Esophagus muscularis mucosa (tissue), 4 donors: Measurements from ENCODE around the gene NDUFA11. TPM values are rescaled to one million over a fixed set of nuclear protein-coding genes. Genes with fewer than 3 reads are reported as not detected.

ENCODE experiments used
- DNase-seq: peaks from one replicate; pipeline ENCODE4 v3.0.0-alpha.2; 2017; ENCODE audit errors: extremely low spot score
- H3K27ac ChIP-seq, 4 donors: fragments of 200-600 bp; sonication (generic); replicated peaks in 1 of 4; 1 replicate in 3 of 4; 2 replicates in 1 of 4; pipeline ENCODE4 v1.5.1; 2016 to 2019; ENCODE audit warnings: mild to moderate bottlenecking in 1 of 4
- H3K27me3 ChIP-seq, 4 donors: fragments of 200-600 bp; sonication (generic); one replicate each; pipeline versions ENCODE4 v1.5.1 to v1.6.0; 2016 to 2019
- H3K36me3 ChIP-seq, 4 donors: fragments of 200-600 bp; sonication (generic); one replicate each; pipeline ENCODE4 v1.5.1; 2016 to 2019
- H3K4me1 ChIP-seq, 4 donors: fragments of 200-600 bp; sonication (generic); one replicate each; pipeline ENCODE4 v1.5.1; 2016 to 2019
- H3K4me3 ChIP-seq, 4 donors: fragments of 200-600 bp; sonication (generic); 1 replicate in 2 of 4; 2 replicates in 2 of 4; pipeline ENCODE4 v1.5.1; 2016 to 2019; ENCODE audit warnings: mild to moderate bottlenecking in 4 of 4, moderate library complexity in 1 of 4
- H3K9me3 ChIP-seq, 4 donors: fragments of 200-600 bp; sonication (generic); 1 replicate in 3 of 4; 2 replicates in 1 of 4; pipeline ENCODE4 v1.5.1; 2016 to 2019
- EP300 ChIP-seq: sonication (generic); formaldehyde crosslinking; IDR thresholded peaks from one replicate; pipeline ENCODE4 v1.6.1; 2017; ENCODE audit warnings: antibody characterized with exemption
- POLR2A ChIP-seq: fragments of 450-650 bp; IDR thresholded peaks from one replicate; pipeline ENCODE4 v1.6.1; 2017; ENCODE audit warnings: antibody characterized with exemption, moderate library complexity, mild to moderate bottlenecking, low read depth
- POLR2AphosphoS5 ChIP-seq, 2 donors: sonication (generic); formaldehyde crosslinking; IDR thresholded peaks; one replicate each; pipeline ENCODE4 v1.6.1; 2017; ENCODE audit warnings: antibody characterized with exemption in 2 of 2
- WGBS: methylation state at CpG from one replicate; pipeline ENCODE4 v1.1.5; 2018; 5-methylcytosine and 5-hydroxymethylcytosine counted together
- intact Hi-C: fragments of 100-400 bp; cut with DNase I; formaldehyde crosslinking; loops from one replicate; pipeline ENCODE4 v1.15.1; 2023
- total RNA-seq, 4 donors: library from RNA; depleted of rRNA; stranded (reverse); fragments of >200 nt; gene quantifications; one replicate each; pipeline versions ENCODE4 v1.1.0 to v1.2.1, GENCODE V29; 2016
- TF ChIP-seq, protein P1 (sequence below), 3 experiments: fragments of 200-600 bp in 2 of 3; fragments of 450-650 bp in 1 of 3; sonication (generic) in 2 of 3; IDR thresholded peaks; one replicate each; pipeline ENCODE4 v1.5.1; 2017 to 2019; ENCODE audit warnings: antibody characterized with exemption in 3 of 3, mild to moderate bottlenecking in 2 of 3, moderate library complexity in 1 of 3

The NDUFA11 gene
- total RNA-seq, 4 donors from 2014 or later = 292 to 378 (median 314) TPM

DNA sequence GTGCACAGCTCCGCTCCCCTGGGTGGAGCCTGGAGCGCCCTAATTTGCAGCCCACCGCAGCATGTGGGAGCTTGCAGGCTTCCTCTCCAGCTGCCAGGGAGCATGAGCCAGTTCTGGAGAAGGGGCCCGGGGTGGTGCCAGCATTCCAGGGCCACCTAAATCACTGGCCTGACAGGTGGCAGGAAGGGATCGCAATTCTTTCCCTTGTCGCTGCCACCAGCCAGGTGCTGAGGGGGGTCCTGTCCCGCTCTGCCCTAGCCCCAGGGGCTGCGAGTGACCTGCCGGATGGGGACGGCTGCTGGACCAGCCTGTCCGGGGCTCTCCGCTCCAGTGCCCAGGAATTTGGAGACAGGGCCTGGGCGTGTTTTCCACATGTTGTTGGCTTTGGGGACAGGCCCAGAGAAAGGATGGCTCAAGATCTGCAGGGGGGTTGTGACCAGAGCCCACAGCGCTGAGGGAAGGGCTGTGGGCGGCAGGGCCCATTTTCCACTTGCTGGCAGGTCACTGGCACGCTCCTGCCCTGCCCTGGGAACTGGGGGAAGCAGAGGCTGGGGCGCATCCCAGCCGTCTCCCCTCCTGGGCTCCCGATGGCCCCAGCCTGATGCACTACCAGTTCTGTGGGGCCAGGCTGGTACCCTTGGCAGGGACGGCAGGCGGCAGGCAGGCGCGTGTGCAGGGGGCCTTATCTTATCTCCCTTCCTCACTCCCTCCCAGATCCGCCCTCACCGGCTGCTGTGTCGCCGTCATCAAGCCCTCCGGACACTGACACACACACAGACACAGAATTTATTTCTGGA, 9.5 kb downstream of the NDUFA11 start:
- H3K27ac ChIP-seq = peak overlapping the region in 1 of 4 donors; percentile 23
- no peak overlapping the region for H3K4me3 ChIP-seq
- H3K36me3 ChIP-seq = peaks cover 24 to 45% (median 31%) of the 10 kb centered on the region in 4 donors
- peaks cover 0 to 4% (median 0%) of the 10 kb centered on the region in 4 donors for H3K27me3 ChIP-seq
- DNase-seq = no peak
- TF ChIP-seq, protein P1, sequence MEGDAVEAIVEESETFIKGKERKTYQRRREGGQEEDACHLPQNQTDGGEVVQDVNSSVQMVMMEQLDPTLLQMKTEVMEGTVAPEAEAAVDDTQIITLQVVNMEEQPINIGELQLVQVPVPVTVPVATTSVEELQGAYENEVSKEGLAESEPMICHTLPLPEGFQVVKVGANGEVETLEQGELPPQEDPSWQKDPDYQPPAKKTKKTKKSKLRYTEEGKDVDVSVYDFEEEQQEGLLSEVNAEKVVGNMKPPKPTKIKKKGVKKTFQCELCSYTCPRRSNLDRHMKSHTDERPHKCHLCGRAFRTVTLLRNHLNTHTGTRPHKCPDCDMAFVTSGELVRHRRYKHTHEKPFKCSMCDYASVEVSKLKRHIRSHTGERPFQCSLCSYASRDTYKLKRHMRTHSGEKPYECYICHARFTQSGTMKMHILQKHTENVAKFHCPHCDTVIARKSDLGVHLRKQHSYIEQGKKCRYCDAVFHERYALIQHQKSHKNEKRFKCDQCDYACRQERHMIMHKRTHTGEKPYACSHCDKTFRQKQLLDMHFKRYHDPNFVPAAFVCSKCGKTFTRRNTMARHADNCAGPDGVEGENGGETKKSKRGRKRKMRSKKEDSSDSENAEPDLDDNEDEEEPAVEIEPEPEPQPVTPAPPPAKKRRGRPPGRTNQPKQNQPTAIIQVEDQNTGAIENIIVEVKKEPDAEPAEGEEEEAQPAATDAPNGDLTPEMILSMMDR (IDR thresholded peaks at IDR 0.05) = no peak
- TF ChIP-seq POLR2AphosphoS5 (IDR thresholded peaks at IDR 0.05) (no peak), EP300 (no peak), POLR2A (no peak)
- H3K4me1 ChIP-seq = peaks cover 24 to 52% (median 40%) of the 10 kb centered on the region in 4 donors
- H3K9me3 ChIP-seq = no peaks in the 10 kb centered on the region
- 68% methylated on average over 11 of the region's 28 CpGs for WGBS
- intact Hi-C loops = loop anchor here (5.0 kb wide), 1 partner anchor 67 kb away; no protein-coding TSS in a partner anchor

DNA sequence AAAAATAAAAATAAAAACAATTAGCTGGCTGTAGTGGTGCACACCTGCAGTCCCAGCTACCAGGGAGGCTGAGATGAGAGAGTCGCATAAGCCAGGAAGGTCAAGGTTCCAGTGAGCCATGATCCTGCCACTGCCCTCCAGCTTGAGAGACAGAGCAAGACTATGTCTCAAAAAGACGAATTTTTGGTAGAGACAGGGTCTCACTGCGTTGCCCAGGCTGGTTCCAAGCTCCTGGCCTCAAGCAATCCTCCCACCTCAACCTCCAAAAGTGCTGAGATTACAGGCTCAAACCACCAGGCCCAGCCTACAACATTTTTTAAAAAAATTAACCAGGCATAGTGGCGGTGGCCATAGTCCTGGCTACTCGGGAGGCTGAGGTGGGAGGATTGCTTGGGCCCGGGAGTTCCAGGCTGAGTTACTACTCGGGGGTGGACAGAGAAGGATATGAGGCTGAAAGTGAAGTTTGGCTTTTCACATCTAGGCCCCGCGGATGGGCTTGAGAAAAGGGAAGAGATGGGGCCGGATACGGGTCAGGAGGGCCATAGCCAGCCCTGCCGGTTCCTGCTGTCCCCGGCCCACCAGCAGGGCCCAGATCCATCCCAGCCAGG, 10.2 kb downstream of the NDUFA11 start:
- H3K4me1 ChIP-seq = peaks cover 24 to 54% (median 41%) of the 10 kb centered on the region in 4 donors
- DNase-seq = no peak
- intact Hi-C loops = loop anchor here (5.0 kb wide), 1 partner anchor 66 kb away; no protein-coding TSS in a partner anchor
- peak overlapping the region in 1 of 4 donors; percentile 23 for H3K27ac ChIP-seq
- WGBS = 79% methylated on average over 10 of the region's 13 CpGs
- H3K27me3 ChIP-seq = peaks cover 0 to 4% (median 0%) of the 10 kb centered on the region in 4 donors
- H3K9me3 ChIP-seq = no peaks in the 10 kb centered on the region
- no peak overlapping the region for H3K4me3 ChIP-seq
- H3K36me3 ChIP-seq = peaks cover 24 to 41% (median 31%) of the 10 kb centered on the region in 4 donors
- no peak for TF ChIP-seq EP300
- no peak for TF ChIP-seq POLR2AphosphoS5 (IDR thresholded peaks at IDR 0.05)
- TF ChIP-seq POLR2A = no peak
- TF ChIP-seq, protein P1 (IDR thresholded peaks at IDR 0.05) = no peak

DNA sequence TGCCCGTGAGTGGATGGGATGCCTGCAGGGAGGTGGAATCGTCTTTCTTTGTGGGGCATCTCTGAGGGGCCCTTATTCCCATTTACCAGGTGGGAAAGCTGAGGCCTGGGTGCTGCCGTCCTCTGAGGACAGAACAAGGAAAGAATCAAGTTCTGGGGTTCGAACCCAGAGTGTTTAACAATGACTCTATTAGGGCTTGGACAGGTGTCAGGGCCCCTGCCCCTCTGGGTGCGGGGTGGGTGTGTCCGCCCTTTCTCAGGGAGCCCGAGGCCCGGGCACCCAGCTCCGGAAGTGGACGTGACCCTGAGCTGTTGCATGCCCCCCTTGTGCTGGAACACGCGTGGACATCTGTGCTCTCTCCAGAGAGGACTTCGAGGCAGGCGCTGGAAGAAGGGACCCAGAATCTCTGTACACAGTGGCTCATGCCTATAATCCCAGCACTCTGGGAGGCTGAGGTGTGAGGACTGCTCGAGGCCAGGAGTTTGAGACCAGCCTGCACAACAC, 10.8 kb downstream of the NDUFA11 start:
- Histone ChIP-seq H3K27me3 (peaks cover 0 to 4% (median 0%) of the 10 kb centered on the region in 4 donors), H3K36me3 (peaks cover 24 to 37% (median 30%) of the 10 kb centered on the region in 4 donors), H3K9me3 (no peaks in the 10 kb centered on the region), H3K4me3 (no peak overlapping the region), H3K4me1 (peaks cover 24 to 52% (median 41%) of the 10 kb centered on the region in 4 donors), H3K27ac (peak overlapping the region in 2 of 4 donors; percentile 10 to 79)
- DNase-seq = no peak
- intact Hi-C loops = loop anchor here (1.0 to 5.0 kb wide), 2 partner anchors 66 to 89 kb away; no protein-coding TSS in a partner anchor
- TF ChIP-seq EP300 = no peak
- WGBS = 56% methylated on average over 7 of the region's 15 CpGs

DNA sequence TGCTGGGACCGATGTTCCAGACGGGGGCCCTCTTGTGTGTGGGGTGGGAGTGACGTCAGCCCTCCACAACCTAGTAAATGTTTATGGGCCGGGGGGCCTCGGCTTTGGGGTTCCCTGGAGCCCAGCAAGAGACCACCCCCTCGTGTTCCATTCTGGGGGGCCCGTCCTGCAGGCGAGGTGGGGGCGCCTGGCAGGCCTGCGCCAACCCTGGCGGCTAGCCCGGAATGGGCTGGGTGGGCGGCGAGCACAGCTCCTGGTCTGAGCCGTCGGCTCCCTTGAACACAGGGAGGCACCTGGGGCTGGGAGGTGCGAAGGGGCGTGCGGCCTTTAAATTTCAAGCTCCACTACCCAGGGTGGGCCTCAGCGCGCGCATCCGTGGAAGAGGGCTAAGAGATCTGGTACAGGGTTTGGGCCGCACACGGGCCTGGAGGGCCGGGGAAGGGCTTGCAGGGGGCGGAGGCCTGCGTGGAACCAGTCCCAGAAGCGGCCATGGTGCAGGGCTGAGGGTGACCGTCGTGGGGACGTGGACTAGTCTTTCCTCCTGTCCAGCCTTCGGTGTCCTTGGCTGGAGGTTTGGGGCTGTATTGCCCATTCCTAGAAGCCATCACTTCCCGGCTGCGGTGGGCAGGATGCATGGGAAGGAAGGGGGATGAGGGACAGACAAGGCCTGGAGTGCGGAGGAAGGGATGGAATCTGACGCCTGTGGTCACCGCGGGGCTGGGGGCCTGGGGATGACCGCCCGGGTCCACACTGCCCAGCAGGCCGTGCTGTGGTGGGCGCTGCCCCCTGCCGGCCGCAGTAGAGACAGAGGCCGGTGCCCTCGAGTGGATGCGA, 11.4 kb downstream of the NDUFA11 start:
- no peaks in the 10 kb centered on the region for H3K9me3 ChIP-seq
- intact Hi-C loops = loop anchor here (1.0 to 5.0 kb wide), 2 partner anchors 65 to 88 kb away; no protein-coding TSS in a partner anchor

More for the DNA sequence above, 11.4 kb downstream of the NDUFA11 start:
- Histone ChIP-seq H3K4me3 (no peak overlapping the region), H3K36me3 (peaks cover 24 to 32% (median 28%) of the 10 kb centered on the region in 4 donors), H3K27ac (peak overlapping the region in 2 of 4 donors; percentile 10 to 79), H3K4me1 (peaks cover 24 to 45% (median 38%) of the 10 kb centered on the region in 4 donors), H3K27me3 (peaks cover 0 to 4% (median 0%) of the 10 kb centered on the region in 4 donors)
- no peak for DNase-seq
- WGBS = 30% methylated on average over 11 of the region's 48 CpGs
- no peak for TF ChIP-seq POLR2A
- TF ChIP-seq POLR2AphosphoS5 (IDR thresholded peaks at IDR 0.05) = peak; percentile 49 to 55
- TF ChIP-seq EP300 = no peak
- TF ChIP-seq, protein P1 (IDR thresholded peaks at IDR 0.05) = peak; percentile 79 to 87 (median 85)
